Peyer's patch (tissue), 4 donors: ENCODE data around the gene PTX3.

Experiments
- POLR2A ChIP-seq, 2 donors: fragments of 450-650 bp; IDR thresholded peaks; one replicate each; pipeline ENCODE4 v1.5.1; 2017; ENCODE audit warnings: antibody characterized with exemption in 2 of 2, mild to moderate bottlenecking in 2 of 2, moderate library complexity in 2 of 2
- TF ChIP-seq, protein P1 (sequence below), 6 experiments: fragments of 450-650 bp in 4 of 6; fragments of 200-600 bp in 2 of 6; sonication (generic) in 1 of 6; IDR thresholded peaks; one replicate each; pipeline ENCODE4 v1.5.1; 2017 to 2019; ENCODE audit warnings: antibody characterized with exemption in 6 of 6, mild to moderate bottlenecking in 3 of 6, moderate library complexity in 1 of 6

DNA sequence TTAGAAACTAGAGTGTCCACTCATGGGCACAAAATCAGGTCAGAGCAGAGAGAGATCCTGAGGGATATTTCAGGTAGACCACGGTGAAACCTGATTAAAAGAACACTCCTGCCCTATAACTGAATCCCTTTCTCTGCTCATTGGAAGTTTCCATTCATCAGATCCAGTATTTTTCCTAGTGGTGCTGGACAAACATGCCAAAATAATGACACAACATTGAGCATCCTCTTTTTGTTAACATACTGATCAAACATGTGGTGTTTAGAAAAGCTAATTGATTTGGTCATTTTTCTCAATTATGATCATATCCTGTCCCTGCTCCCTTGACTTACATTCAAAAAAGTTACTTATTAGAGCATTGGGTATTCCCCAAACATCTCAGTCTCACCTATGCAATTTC is 27.2 kb downstream of the PTX3 start:
- TF ChIP-seq, protein P1, sequence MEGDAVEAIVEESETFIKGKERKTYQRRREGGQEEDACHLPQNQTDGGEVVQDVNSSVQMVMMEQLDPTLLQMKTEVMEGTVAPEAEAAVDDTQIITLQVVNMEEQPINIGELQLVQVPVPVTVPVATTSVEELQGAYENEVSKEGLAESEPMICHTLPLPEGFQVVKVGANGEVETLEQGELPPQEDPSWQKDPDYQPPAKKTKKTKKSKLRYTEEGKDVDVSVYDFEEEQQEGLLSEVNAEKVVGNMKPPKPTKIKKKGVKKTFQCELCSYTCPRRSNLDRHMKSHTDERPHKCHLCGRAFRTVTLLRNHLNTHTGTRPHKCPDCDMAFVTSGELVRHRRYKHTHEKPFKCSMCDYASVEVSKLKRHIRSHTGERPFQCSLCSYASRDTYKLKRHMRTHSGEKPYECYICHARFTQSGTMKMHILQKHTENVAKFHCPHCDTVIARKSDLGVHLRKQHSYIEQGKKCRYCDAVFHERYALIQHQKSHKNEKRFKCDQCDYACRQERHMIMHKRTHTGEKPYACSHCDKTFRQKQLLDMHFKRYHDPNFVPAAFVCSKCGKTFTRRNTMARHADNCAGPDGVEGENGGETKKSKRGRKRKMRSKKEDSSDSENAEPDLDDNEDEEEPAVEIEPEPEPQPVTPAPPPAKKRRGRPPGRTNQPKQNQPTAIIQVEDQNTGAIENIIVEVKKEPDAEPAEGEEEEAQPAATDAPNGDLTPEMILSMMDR (IDR thresholded peaks at IDR 0.05): no peak
- TF ChIP-seq POLR2A (IDR thresholded peaks at IDR 0.05): no peak
